GM12873 (cell line): ENCODE measurements around the gene FCRL4.

Experiments
- TF ChIP-seq, protein P1 (sequence below): IDR thresholded peaks from 2 replicates; pipeline ENCODE4 v1.5.1; 2012; ENCODE audit warnings: low read depth, mild to moderate bottlenecking, moderate library complexity, low read length, control low read depth; ENCODE audit not compliant: insufficient read depth; ENCODE audit errors: missing control alignments

FCRL4 gene

DNA sequence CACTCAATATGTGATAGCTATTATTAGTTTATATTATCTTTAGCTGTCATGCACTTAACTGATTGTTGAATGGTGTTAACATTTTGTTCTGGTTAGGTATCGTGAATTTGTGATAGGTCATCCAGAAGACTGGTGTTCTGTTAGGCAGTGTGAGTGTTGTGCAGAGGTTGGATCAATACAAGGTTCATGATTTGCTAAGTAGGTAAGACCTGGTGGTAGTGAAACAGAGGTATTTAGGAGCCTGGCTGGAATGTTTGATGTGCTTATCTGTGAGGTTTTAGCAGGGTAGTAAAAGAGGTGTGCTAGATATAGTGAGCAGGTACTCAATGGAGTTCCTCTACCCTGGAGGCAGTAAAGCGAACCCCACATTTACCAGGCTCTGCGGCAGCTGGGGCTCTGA is 20.3 kb upstream of the FCRL4 start:
- TF ChIP-seq, protein P1, sequence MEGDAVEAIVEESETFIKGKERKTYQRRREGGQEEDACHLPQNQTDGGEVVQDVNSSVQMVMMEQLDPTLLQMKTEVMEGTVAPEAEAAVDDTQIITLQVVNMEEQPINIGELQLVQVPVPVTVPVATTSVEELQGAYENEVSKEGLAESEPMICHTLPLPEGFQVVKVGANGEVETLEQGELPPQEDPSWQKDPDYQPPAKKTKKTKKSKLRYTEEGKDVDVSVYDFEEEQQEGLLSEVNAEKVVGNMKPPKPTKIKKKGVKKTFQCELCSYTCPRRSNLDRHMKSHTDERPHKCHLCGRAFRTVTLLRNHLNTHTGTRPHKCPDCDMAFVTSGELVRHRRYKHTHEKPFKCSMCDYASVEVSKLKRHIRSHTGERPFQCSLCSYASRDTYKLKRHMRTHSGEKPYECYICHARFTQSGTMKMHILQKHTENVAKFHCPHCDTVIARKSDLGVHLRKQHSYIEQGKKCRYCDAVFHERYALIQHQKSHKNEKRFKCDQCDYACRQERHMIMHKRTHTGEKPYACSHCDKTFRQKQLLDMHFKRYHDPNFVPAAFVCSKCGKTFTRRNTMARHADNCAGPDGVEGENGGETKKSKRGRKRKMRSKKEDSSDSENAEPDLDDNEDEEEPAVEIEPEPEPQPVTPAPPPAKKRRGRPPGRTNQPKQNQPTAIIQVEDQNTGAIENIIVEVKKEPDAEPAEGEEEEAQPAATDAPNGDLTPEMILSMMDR = no peak

DNA sequence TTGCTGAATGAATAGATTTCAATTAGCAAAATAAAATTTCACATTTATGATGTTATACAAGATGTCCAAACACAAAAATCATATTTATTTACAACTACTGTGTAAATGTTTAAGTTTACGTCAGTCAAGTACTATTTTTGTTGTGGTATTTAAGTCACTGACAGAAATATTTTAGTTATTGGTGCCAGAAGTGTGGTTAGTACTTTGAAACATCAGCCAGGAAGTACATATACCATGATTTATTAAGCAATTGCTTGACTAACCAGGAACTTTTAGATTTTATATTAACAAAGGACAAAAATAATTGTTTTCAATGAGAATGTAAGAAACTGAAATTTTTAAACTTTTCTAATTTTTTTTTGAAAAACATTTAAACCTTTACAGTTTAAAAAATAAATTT is 2.4 kb upstream of the FCRL4 start:
- TF ChIP-seq, protein P1 = no peak

DNA sequence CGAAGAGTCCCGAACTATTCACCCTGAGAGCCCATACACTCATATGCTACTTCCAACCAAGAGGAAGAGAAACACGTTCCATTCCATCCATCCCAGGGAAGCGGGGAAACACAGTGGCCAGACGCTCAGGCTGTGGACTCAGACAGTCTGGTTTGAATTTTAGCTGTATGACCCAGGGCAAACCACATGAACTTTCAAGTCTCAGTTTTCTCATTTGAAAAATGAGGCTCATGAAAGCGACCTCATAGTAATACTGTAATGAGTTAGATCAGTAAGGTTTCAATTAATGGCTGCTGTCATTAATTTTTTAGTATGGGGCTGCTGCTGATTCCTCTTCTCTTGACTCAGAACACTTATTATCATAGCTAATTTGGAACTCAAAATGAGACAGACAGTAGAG is 1.5 kb downstream of the FCRL4 start:
- TF ChIP-seq, protein P1 = no peak

DNA sequence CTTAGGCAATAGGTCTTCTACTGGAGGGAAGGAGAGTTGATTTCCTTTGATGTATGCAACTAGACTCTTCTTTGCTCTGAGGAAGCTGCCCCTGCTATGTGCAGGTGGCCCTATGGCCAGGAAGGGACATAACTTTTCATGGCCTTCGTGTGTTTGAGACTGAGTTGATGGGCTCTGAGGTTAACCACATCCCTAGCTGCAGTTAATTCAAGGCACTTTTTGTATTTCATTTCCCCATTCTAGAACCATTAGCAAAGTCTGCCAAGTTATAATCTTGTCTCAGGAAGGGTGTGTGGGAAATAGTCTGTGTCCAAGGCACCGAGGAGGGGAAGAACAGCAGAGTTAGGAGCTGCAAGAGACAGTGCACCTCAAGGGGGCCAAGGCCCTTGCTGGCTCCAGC is 2.5 kb downstream of the FCRL4 start:
- TF ChIP-seq, protein P1 = no peak

DNA sequence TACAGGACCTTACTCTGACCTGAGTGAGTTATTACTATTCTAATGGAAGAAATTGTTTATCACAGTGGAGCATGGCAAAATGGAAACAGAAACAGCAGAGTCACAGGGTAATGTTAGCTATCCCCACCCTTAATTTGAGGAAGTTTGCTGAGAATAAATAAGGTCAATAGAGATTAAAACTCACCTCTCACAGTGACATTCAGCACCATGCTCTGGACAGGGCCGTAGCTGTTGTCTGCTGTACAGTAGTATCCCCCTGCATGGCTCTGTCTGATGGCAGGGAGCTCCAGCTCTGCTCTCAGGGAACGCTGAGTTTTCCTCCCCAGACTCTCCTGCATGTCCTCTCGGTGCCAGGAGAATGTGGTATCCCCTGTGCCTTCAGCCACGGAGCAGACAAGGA is 11.9 kb downstream of the FCRL4 start:
- TF ChIP-seq, protein P1 = no peak

DNA sequence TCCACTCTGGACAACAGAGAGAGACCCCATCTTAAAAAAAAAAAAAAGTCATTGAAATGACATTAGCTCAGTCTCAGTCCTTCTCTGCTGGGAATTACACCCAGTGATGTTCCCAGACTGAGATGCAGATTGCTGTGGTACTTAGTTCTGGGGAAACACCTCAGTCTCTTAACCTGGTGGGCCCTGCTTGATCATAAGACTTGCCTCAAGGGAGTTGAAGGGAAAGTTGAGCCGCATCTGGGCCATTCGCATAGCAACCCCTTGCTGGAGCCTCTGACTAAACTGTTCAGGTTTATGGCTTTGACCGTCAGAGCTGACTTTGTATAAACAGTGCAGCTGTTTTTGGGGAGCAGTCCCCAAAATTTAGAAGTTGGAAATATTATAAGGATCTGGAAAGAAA is 13.4 kb downstream of the FCRL4 start:
- TF ChIP-seq, protein P1 = no peak

DNA sequence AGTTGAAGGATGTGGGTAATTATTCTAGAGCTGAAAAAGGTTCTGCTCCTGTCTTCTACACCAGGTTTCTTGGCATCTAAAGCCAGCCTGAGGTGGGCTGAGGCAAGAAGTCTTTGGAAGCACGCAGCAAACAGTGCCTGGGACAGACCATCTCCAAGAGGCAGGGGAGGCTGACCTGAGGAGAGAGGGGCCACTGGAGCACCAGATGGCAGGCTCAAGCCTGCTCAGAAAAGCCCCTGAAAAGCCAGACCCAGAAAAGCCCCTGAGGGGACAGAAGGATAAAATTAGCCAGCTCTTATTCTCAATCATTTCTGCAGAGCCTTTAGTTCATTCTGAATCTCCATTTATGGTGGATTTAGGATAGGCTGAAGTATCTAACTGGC is 17.1 kb downstream of the FCRL4 start:
- TF ChIP-seq, protein P1 = no peak
